Smooth muscle cell of the umbilical artery (primary cell): Measurements from ENCODE around the gene NDUFB11. TPM values are rescaled to one million over a fixed set of nuclear protein-coding genes. Genes with fewer than 3 reads are reported as not detected.

Experiments
- total RNA-seq: library from RNA; depleted of rRNA; stranded (reverse); fragments of >200 nt; gene quantifications from 2 replicates; pipeline ENCODE4 v1.2.3, GENCODE V29; 2014

NDUFB11 gene
- total RNA-seq: 33.5 and 44.8 TPM in 2 replicates

GRCh38 chrX:47144626-47145394, at the start of gene NDUFB11, which contains the start of gene RBM10:
Gene NDUFB11 (minus strand): TSS chrX:47144702. CDS start chrX:47144679, 23 bp downstream.
Gene RBM10 (plus strand): TSS chrX:47145221. CDS start chrX:47147482, 2,261 bp downstream.

GRCh38 chrX:47193475-47194193, 49.1 kb upstream of the NDUFB11 start, which contains the start of gene UBA1:
Gene UBA1 (plus strand): TSS chrX:47193829. CDS start chrX:47198803, 4,974 bp downstream.

Other genes starting within 250 kb of the NDUFB11 start
- gene JADE3, start 232.3 kb downstream of the NDUFB11 start, total RNA-seq: 6.2 and 7.2 TPM in 2 replicates
- gene RGN, start 66.3 kb downstream of the NDUFB11 start, total RNA-seq: 0.65 and 1.5 TPM in 2 replicates
- gene RBM10, start 519 bp upstream of the NDUFB11 start, total RNA-seq: 44.2 and 61.1 TPM in 2 replicates
- gene UBA1, start 49.1 kb upstream of the NDUFB11 start, total RNA-seq: 123 and 204 TPM in 2 replicates
- 71.0 and 131 TPM in 2 replicates for gene CDK16, start 74.0 kb upstream of the NDUFB11 start, total RNA-seq
- gene USP11, start 88.3 kb upstream of the NDUFB11 start, total RNA-seq: 52.3 and 76.9 TPM in 2 replicates
- 0.09 TPM in 1 of 2 replicates, not detected in the other for gene ZNF157, start 225.9 kb upstream of the NDUFB11 start, total RNA-seq